ENCODE measurements around the gene GPR132.

DNA sequence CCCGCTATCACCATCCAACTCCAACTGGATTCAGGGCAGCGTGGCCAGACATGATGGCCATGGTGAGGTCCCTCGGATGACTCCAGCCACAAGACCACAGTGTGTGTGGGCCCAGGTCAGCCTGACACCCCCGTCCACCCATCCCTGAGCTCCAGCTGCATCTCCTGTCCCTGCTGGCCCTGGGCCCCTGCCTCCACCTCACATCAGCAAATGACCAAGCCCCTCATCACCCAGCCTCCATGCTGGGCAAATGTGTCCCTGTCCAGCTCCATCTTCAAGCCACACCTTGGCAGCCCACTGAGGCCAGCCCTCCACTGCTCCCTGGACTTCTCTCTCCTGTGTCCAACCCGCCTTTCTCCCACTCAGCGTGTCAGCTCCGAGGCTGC, 3.2 kb downstream of the GPR132 start:
- TF ChIP-seq, protein P1, sequence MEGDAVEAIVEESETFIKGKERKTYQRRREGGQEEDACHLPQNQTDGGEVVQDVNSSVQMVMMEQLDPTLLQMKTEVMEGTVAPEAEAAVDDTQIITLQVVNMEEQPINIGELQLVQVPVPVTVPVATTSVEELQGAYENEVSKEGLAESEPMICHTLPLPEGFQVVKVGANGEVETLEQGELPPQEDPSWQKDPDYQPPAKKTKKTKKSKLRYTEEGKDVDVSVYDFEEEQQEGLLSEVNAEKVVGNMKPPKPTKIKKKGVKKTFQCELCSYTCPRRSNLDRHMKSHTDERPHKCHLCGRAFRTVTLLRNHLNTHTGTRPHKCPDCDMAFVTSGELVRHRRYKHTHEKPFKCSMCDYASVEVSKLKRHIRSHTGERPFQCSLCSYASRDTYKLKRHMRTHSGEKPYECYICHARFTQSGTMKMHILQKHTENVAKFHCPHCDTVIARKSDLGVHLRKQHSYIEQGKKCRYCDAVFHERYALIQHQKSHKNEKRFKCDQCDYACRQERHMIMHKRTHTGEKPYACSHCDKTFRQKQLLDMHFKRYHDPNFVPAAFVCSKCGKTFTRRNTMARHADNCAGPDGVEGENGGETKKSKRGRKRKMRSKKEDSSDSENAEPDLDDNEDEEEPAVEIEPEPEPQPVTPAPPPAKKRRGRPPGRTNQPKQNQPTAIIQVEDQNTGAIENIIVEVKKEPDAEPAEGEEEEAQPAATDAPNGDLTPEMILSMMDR (IDR thresholded peaks at IDR 0.05; ENCODE audit: insufficient read depth, low read length) = no peak
- no peak for TF ChIP-seq POLR2AphosphoS5 (IDR thresholded peaks at IDR 0.05; ENCODE audit: low read depth)
- TF ChIP-seq, protein P2, sequence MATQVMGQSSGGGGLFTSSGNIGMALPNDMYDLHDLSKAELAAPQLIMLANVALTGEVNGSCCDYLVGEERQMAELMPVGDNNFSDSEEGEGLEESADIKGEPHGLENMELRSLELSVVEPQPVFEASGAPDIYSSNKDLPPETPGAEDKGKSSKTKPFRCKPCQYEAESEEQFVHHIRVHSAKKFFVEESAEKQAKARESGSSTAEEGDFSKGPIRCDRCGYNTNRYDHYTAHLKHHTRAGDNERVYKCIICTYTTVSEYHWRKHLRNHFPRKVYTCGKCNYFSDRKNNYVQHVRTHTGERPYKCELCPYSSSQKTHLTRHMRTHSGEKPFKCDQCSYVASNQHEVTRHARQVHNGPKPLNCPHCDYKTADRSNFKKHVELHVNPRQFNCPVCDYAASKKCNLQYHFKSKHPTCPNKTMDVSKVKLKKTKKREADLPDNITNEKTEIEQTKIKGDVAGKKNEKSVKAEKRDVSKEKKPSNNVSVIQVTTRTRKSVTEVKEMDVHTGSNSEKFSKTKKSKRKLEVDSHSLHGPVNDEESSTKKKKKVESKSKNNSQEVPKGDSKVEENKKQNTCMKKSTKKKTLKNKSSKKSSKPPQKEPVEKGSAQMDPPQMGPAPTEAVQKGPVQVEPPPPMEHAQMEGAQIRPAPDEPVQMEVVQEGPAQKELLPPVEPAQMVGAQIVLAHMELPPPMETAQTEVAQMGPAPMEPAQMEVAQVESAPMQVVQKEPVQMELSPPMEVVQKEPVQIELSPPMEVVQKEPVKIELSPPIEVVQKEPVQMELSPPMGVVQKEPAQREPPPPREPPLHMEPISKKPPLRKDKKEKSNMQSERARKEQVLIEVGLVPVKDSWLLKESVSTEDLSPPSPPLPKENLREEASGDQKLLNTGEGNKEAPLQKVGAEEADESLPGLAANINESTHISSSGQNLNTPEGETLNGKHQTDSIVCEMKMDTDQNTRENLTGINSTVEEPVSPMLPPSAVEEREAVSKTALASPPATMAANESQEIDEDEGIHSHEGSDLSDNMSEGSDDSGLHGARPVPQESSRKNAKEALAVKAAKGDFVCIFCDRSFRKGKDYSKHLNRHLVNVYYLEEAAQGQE (IDR thresholded peaks at IDR 0.05; ENCODE audit: insufficient replicate concordance, low read depth) = no peak

Measured in HL-60 (cell line).